Heart right ventricle (tissue), 16 donors: Measurements from ENCODE around the gene CPVL. TPM values are rescaled to one million over a fixed set of nuclear protein-coding genes. Genes with fewer than 3 reads are reported as not detected.

Source experiments
- ATAC-seq, 8 donors: fragments of 200-7000 bp; cut with Tn5 transposase; one replicate each; pipeline ENCODE4 v1.9.1; 2020; ENCODE audit warnings: mild to moderate bottlenecking in 8 of 8, moderate library complexity in 8 of 8, moderate number of reproducible peaks in 1 of 8
- DNase-seq, 2 donors: peaks; one replicate each; pipeline ENCODE4 v3.0.0-alpha.2; 2020
- H3K27ac ChIP-seq, 10 donors: fragments of 200-600 bp; sonication (generic) in 2 of 10; one replicate each; pipeline versions ENCODE4 v1.5.0 to v1.8.0; 2020 to 2022; ENCODE audit warnings: mild to moderate bottlenecking in 3 of 10
- H3K27me3 ChIP-seq, 7 donors: fragments of 200-600 bp; one replicate each; pipeline ENCODE4 v1.8.0; 2021 to 2022; ENCODE audit warnings: mild to moderate bottlenecking in 2 of 7
- H3K36me3 ChIP-seq, 9 donors: fragments of 200-600 bp; sonication (generic) in 1 of 9; one replicate each; pipeline versions ENCODE4 v1.5.0 to v1.8.0; 2020 to 2022; ENCODE audit warnings: mild to moderate bottlenecking in 2 of 9
- H3K4me1 ChIP-seq, 9 donors: fragments of 200-600 bp; sonication (generic) in 1 of 9; one replicate each; pipeline versions ENCODE4 v1.5.0 to v1.8.0; 2020 to 2022; ENCODE audit warnings: mild to moderate bottlenecking in 4 of 9
- H3K4me3 ChIP-seq, 10 donors: fragments of 200-600 bp; sonication (generic) in 2 of 10; one replicate each; pipeline versions ENCODE4 v1.5.0 to v1.8.0; 2020 to 2022; ENCODE audit warnings: mild to moderate bottlenecking in 7 of 10, moderate library complexity in 2 of 10
- H3K9me3 ChIP-seq, 11 donors: fragments of 200-600 bp in 10 of 11; sonication (generic) in 2 of 11; one replicate each; pipeline versions ENCODE4 v1.5.0 to v1.8.0; 2013 to 2022; ENCODE audit warnings: mild to moderate bottlenecking in 2 of 11, control low read depth in 1 of 11, moderate library complexity in 1 of 11
- WGBS, 2 donors: extraction: QIAGEN DNeasy Blood & Tissue Kit; methylation state at CpG; one replicate each; pipeline ENCODE4 v1.1.7; 2013; ENCODE audit warnings: inconsistent platforms in 1 of 2; 5-methylcytosine and 5-hydroxymethylcytosine counted together
- intact Hi-C, 10 donors: fragments of 100-400 bp; cut with DNase I; formaldehyde crosslinking; loops; one replicate each; pipeline versions ENCODE4 v1.11.1 to v1.14.2; 2022
- polyA plus RNA-seq, 2 donors: library from polyadenylated mRNA; stranded (reverse); fragments of 200-250 nt; gene quantifications; one replicate each; pipeline ENCODE4 v1.2.3, GENCODE V29; 2013
- total RNA-seq, 10 donors: library from RNA; stranded (reverse); fragmentation: NEBNext Ultra II Directional in 3 of 10; extraction: Animal tissue kit (Norgen Biotek cat#: 25700) in 3 of 10; gene quantifications; one replicate each; pipeline versions ENCODE4 v1.2.1 to v1.2.4, GENCODE V29; 2021 to 2023
- TF ChIP-seq, protein P1 (sequence below), 9 donors: fragments of 200-600 bp; sonication (generic) in 2 of 9; IDR thresholded peaks; one replicate each; pipeline versions ENCODE4 v1.5.0 to v1.8.0; 2021 to 2022; ENCODE audit warnings: antibody characterized with exemption in 9 of 9, mild to moderate bottlenecking in 5 of 9, moderate library complexity in 1 of 9
- donor health status: Arrhythmogenic right ventricular cardiomyopathy.
- donor health status: ischemic (EF 13 %, LVEDD 7.1; RV severe dilation, severe dysfunction).
- donor health status: healthy with polysubstance abuse.
- donor health status: DM: no; HTN: yes; CAD: no.
- donor health status: DM: no; HTN: no; CAD: no.
- donor health status: ischemic (EF 25% LVEDD 6.9; RV normal size, moderate dysfunction).
- donor health status: ischemic (EF 25% LVEDD 5.7; RV mildly dilated, moderate dysfunction).
- donor health status: healthy.
- donor health status: DM: yes; HTN: yes; CAD: no.
- donor health status: Ischemic cardiomyopathy.
- donor health status: ischemic (EF 35%, LVEDD 5.7; RV mildly dilated, moderate dysfunction).
- donor health status: nonischemic (EF 11% LVEDD 7.7; RV severe dilation, severe dysfunction).
- donor health status: DM: yes; HTN: yes; CAD: no.
- donor health status: PGD.
- donor health status: ischemic (EF 29% LVEDD 5.4; RV normal size, mild dysfunction).
- donor health status: nonischemic (EF 23%, LVEDD 6.1; RV moderate dilation, normal function).

Gene CPVL
- total and polyA plus RNA-seq, 12 donors = 49.4 to 215 (median 93.0) TPM

- Histone ChIP-seq H3K4me3 (no peak overlapping the region), H3K36me3 (no peaks in the 10 kb centered on the region), H3K4me1 (peaks cover 0 to 41% (median 0%) of the 10 kb centered on the region in 9 donors), H3K27ac (no peak overlapping the region), H3K9me3 (peaks cover 0 to 11% (median 0%) of the 10 kb centered on the region in 11 donors), H3K27me3 (no peaks in the 10 kb centered on the region)
- 85 to 92% methylated on average over 3 of the region's 3 CpGs for WGBS, 2 donors
- ATAC-seq (no peak), DNase-seq (no peak)
- intact Hi-C loops = no loop called here
- TF ChIP-seq, protein P1, sequence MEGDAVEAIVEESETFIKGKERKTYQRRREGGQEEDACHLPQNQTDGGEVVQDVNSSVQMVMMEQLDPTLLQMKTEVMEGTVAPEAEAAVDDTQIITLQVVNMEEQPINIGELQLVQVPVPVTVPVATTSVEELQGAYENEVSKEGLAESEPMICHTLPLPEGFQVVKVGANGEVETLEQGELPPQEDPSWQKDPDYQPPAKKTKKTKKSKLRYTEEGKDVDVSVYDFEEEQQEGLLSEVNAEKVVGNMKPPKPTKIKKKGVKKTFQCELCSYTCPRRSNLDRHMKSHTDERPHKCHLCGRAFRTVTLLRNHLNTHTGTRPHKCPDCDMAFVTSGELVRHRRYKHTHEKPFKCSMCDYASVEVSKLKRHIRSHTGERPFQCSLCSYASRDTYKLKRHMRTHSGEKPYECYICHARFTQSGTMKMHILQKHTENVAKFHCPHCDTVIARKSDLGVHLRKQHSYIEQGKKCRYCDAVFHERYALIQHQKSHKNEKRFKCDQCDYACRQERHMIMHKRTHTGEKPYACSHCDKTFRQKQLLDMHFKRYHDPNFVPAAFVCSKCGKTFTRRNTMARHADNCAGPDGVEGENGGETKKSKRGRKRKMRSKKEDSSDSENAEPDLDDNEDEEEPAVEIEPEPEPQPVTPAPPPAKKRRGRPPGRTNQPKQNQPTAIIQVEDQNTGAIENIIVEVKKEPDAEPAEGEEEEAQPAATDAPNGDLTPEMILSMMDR (IDR thresholded peaks at IDR 0.05) = no peak
Observed at GRCh38 chr7:29132980-29133379, 13.4 kb downstream of the CPVL start.

DNA sequence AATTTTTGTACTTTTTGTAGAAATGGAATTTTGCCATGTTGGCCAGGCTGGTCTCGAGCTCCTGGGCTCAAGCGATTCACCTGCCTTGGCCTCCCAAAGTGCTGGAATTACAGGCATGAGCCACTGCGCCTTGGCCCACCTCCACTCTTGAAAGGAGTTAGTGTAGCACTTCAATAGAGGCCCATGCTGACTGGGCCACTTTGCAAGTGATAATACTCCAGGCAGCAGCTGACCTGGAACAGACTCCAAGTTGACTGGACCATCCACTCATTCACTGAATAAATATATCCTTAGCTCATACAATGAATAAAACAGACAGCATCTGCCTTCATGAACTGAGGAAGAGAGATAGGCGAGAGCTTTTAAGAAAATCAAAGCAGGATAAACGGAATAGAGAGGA, 14.7 kb downstream of the CPVL start:
- peaks cover 0 to 31% (median 7%) of the 10 kb centered on the region in 9 donors for H3K4me1 ChIP-seq
- no peaks in the 10 kb centered on the region for H3K36me3 ChIP-seq
- ATAC-seq = peak in 5 of 8 donors; percentile 51 to 79 (median 54)
- H3K4me3 ChIP-seq = no peak overlapping the region
- no peak overlapping the region for H3K27ac ChIP-seq
- intact Hi-C loops = no loop called here
- no peaks in the 10 kb centered on the region for H3K27me3 ChIP-seq
- WGBS, 2 donors = 71 to 76% methylated on average over 5 of the region's 5 CpGs
- TF ChIP-seq, protein P1 (IDR thresholded peaks at IDR 0.05) = no peak
- DNase-seq = no peak
- H3K9me3 ChIP-seq = peaks cover 0 to 11% (median 0%) of the 10 kb centered on the region in 11 donors

GRCh38 chr7:29130096-29130495, 16.2 kb downstream of the CPVL start:
- no peak for ATAC-seq

DNA sequence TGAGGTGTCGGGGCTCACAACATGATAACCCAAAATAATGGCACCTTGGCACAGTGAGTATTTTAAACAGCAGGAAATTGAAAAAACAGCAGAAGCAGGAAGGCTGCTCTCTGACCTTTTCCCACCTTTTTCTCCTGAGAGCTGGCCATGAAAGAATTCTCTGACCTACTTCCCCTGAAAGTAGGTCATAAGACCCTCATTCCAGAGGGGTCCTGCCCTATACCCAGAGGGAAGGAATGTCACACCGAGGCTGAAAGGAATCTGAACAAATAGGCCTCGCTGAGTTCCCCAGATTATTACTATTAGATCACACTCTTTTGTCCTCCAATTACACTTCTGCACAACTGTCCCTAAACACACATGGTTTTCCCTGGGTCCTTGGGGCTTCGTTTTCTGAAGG, 18.8 kb downstream of the CPVL start:
- Histone ChIP-seq H3K27me3 (no peaks in the 10 kb centered on the region), H3K4me3 (no peak overlapping the region), H3K27ac (no peak overlapping the region), H3K4me1 (peaks cover 0 to 44% (median 12%) of the 10 kb centered on the region in 9 donors), H3K9me3 (no peaks in the 10 kb centered on the region), H3K36me3 (no peaks in the 10 kb centered on the region)
- ATAC-seq (no peak), DNase-seq (no peak)
- 49 to 50% methylated on average over 4 of the region's 4 CpGs for WGBS, 2 donors
- TF ChIP-seq, protein P1 (IDR thresholded peaks at IDR 0.05) = no peak
- intact Hi-C loops = loop anchor here in 1 of 10 donors (10.0 kb wide), 1 partner anchor 217 kb away; no protein-coding TSS in a partner anchor

More at GRCh38 chr7:29130096-29130495, 16.2 kb downstream of the CPVL start:
- no peaks in the 10 kb centered on the region for H3K27me3 ChIP-seq
- intact Hi-C loops = no loop called here
- DNase-seq = no peak
- no peak overlapping the region for H3K4me3 ChIP-seq
- no peaks in the 10 kb centered on the region for H3K36me3 ChIP-seq
- peaks cover 0 to 29% (median 7%) of the 10 kb centered on the region in 9 donors for H3K4me1 ChIP-seq
- no peaks in the 10 kb centered on the region for H3K9me3 ChIP-seq
- TF ChIP-seq, protein P1 (IDR thresholded peaks at IDR 0.05) = no peak
- H3K27ac ChIP-seq = no peak overlapping the region
- 88 to 91% methylated on average over 1 of the region's 1 CpG for WGBS, 2 donors
